ENCODE results near the gene SLC9A6. TPM values are rescaled to one million over a fixed set of nuclear protein-coding genes. Genes with fewer than 3 reads are reported as not detected.

Gene SLC9A6
- total and polyA plus RNA-seq, 2 of the 8 experiments (the other 6 are each of a cell fraction or from before 2014, with no cell fraction given): 8.0 to 14.1 TPM

GRCh38 chrX:135944486-135944885, 40.7 kb upstream of the SLC9A6 start:
- H2AK5ac ChIP-seq (ENCODE audit: low read depth, low read length): no peak overlapping the region
- POLR2A ChIA-PET (ENCODE audit: partially characterized antibody): no interaction called here

More at GRCh38 chrX:135944486-135944885, 40.7 kb upstream of the SLC9A6 start:
- 94% methylated on average over 2 of the region's 2 CpGs; no CpG with 5 or more reads in 1 of the 2 experiments for WGBS, 2 experiments (ENCODE audit: extremely low coverage in 1 of 2, insufficient coverage in 1 of 2, insufficient read length in 1 of 2, insufficient replicate concordance in 2 of 2, low coverage in 1 of 2, low lambda C conversion rate in 2 of 2, missing lambda C conversion rate in 1 of 2)
- no peak overlapping the region for H4K5ac ChIP-seq (ENCODE audit: insufficient read length, low read depth, low read length)
- no peak overlapping the region for H2BK15ac ChIP-seq (ENCODE audit: low read length)
- H3K4me2 ChIP-seq (ENCODE audit: insufficient read depth in 1 of 2, low read depth in 2 of 2, low read length in 2 of 2): no peak overlapping the region
- H3K23ac ChIP-seq (ENCODE audit: insufficient read length): no peak overlapping the region
- H3K9me3 ChIP-seq (ENCODE audit: insufficient read depth in 2 of 2, low read depth in 1 of 2, low read length in 1 of 2): peaks cover 0 to 11% of the 10 kb centered on the region in 2 experiments; a peak in 1 of 4 replicates
- H3K4me1 ChIP-seq (replicated peaks in 1 of 4; ENCODE audit: control insufficient read depth in 3 of 4, insufficient read depth in 4 of 4, low read length in 3 of 4): no peaks in the 10 kb centered on the region
- H3K79me1 ChIP-seq (ENCODE audit: low read depth, low read length): no peaks in the 10 kb centered on the region
- no peak overlapping the region for H2BK12ac ChIP-seq (ENCODE audit: low read depth, low read length)
- H3K4me3 ChIP-seq (ENCODE audit: extremely low read depth in 1 of 4, insufficient read depth in 2 of 4, low read depth in 3 of 4, low read length in 4 of 4): no peak overlapping the region
- no peak overlapping the region for H2BK20ac ChIP-seq (ENCODE audit: low read length)
- H3K36me3 ChIP-seq (ENCODE audit: control insufficient read depth in 2 of 4, insufficient read depth in 4 of 4, low read length in 3 of 4): no peaks in the 10 kb centered on the region
- no peak overlapping the region for H3K9ac ChIP-seq (replicated peaks in 1 of 4; ENCODE audit: extremely low read depth in 1 of 4, low read depth in 3 of 4, low read length in 3 of 4)
- H3K18ac ChIP-seq (ENCODE audit: extremely low read depth, low read length): no peak overlapping the region
- H3K14ac ChIP-seq (ENCODE audit: insufficient read length): no peak overlapping the region
- DNase-seq (ENCODE audit: low read depth in 1 of 2, low spot score in 2 of 2): no peak
- no peak overlapping the region for H4K8ac ChIP-seq (ENCODE audit: extremely low read depth, insufficient read depth, low read length)
- no peak overlapping the region for H3K27ac ChIP-seq (ENCODE audit: low read depth, low read length)
- H3K79me2 ChIP-seq (ENCODE audit: control insufficient read depth in 1 of 2, insufficient read depth in 2 of 2, low read length in 2 of 2): no peaks in the 10 kb centered on the region
- TF ChIP-seq JUND (IDR thresholded peaks at IDR 0.05; ENCODE audit: low read length) (no peak), ZNF274 (IDR thresholded peaks at IDR 0.05; ENCODE audit: borderline replicate concordance, extremely low read depth, low read length) (no peak)
- FAIRE-seq: no peak
- H4K91ac ChIP-seq (replicated peaks; ENCODE audit: insufficient read length, low read length): no peak overlapping the region
- H2BK5ac ChIP-seq (ENCODE audit: low read depth, low read length): no peak overlapping the region
- H3K4ac ChIP-seq (replicated peaks; ENCODE audit: insufficient read length, low read depth, low read length): no peak overlapping the region
- H3K23me2 ChIP-seq (ENCODE audit: low read depth, low read length): no peaks in the 10 kb centered on the region
- CTCF ChIA-PET (ENCODE audit: partially characterized antibody): no interaction called here
- H2AFZ ChIP-seq (ENCODE audit: low read length): no peak overlapping the region
- H2BK120ac ChIP-seq (replicated peaks; ENCODE audit: low read depth, low read length): no peak overlapping the region
- H3K56ac ChIP-seq (replicated peaks; ENCODE audit: insufficient read length, low read depth, low read length): no peak overlapping the region
- no peaks in the 10 kb centered on the region for H3K27me3 ChIP-seq (replicated peaks in 1 of 4; ENCODE audit: control insufficient read depth in 3 of 4, extremely low read depth in 1 of 4, insufficient read depth in 3 of 4, low read length in 3 of 4)
- no peaks in the 10 kb centered on the region for H4K20me1 ChIP-seq (replicated peaks in 1 of 2; ENCODE audit: control insufficient read depth in 1 of 2, insufficient read depth in 2 of 2, low read length in 2 of 2)
